ENCODE results near the gene KRTAP12-2.

KRTAP12-2 gene, protein sequence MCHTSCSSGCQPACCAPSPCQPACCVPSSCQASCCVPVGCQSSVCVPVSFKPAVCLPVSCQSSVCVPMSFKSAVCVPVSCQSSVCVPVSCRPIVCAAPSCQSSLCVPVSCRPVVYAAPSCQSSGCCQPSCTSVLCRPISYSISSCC

DNA sequence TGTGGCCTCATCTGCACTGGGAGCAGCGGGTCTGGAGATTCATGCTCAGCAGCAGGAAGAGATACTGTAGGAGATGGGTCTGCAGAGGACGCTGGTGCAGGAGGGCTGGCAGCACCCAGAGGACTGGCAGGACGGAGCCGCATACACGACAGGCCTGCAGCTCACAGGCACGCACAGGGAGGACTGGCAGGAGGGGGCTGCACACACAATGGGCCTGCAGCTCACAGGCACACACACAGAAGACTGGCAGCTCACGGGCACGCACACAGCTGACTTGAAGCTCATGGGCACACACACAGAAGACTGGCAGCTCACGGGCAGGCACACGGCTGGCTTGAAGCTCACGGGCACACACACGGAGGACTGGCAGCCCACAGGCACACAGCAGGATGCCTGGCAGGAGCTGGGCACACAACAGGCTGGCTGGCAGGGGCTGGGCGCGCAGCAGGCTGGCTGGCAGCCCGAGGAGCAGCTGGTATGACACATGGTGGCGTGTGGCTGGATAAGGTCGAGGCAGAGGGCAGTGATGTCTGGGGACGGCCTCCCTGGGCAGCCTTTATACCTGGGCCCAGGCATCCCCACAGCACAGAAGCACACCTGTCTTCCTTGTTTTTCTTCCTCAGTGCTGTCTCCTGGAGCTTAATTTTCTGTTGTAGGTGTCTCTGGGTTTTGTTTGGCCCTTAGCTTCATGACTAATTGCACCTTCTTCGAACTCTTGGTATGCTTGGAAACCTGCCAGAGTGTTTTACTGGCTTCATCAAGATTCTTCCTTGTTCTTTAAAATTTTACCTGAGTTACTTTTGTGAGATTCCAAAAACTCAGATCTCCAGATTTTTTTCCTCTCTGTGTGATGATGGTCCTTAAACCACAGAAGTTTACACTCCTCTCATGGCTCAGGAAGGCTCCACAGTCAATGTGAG lies at the start of gene KRTAP12-2:
TSS of gene KRTAP12-2 (minus strand) at position 527 of the 920 bp plus-strand sequence. CDS start at position 486, 41 bp downstream.
- no peak for DNase-seq

DNA sequence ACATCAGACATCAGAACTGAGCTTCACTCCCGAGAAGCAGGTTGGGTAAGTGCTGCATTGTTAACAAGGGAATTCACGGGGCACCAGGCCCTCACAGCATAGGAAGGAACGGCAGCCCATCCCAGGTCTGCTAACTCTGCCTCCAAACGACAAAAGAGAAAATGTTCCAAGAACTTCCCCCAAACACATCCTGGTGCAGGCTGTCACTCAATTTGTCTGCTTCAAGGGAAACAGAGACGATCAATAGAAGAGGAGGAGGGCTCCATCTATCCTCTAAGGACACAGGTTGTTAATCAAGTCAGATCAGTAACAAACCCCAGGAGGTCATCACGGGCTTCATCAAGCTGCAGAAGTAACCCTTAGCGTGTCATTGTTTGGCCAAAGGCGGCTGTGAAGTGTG lies 48.2 kb upstream of the KRTAP12-2 start:
- DNase-seq = no peak

DNA sequence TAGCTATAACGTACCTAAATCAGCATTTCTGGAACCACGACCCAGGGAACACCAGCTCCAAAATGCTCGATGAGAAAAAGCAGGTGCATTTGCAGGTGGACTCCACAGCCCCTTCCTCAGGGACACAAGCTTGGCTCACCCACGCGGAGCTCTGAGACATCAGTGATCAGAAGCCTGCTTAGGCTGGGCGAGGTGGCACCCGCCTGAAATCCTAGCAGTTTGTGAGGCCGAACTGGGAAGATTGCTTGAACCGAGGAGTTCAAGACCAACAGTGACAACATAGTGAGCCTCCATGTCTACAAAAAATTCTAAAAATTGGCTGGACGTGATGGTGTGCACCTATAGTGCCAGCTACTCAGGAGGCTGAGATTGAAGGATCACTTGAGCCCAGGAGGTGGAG lies 47.1 kb upstream of the KRTAP12-2 start:
- no peak for DNase-seq

DNA sequence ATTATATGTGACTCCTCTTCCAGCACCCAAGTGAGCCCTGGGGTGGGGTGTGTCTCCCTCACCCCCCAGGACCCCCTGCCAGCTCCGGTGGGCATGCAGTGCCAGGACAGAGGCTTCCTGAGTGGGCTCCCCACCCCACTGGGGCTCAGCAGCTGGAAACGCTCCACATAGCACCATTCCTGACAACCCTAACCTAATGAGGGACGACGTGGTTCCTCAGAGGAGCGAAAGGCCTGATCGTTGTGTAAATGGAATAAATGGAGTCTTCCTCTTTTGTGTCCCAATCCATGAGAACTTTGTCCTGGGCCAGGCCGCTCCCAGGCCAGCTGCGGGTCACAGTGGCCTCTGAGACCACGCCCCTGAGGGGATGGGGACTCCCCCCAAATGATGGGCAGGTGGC lies 46.4 kb upstream of the KRTAP12-2 start:
- DNase-seq = no peak

GRCh38 chr21:44712203-44713028 lies 45.7 kb upstream of the KRTAP12-2 start:
- DNase-seq = peak in 2 of 3 donors; percentile 24 to 35

DNA sequence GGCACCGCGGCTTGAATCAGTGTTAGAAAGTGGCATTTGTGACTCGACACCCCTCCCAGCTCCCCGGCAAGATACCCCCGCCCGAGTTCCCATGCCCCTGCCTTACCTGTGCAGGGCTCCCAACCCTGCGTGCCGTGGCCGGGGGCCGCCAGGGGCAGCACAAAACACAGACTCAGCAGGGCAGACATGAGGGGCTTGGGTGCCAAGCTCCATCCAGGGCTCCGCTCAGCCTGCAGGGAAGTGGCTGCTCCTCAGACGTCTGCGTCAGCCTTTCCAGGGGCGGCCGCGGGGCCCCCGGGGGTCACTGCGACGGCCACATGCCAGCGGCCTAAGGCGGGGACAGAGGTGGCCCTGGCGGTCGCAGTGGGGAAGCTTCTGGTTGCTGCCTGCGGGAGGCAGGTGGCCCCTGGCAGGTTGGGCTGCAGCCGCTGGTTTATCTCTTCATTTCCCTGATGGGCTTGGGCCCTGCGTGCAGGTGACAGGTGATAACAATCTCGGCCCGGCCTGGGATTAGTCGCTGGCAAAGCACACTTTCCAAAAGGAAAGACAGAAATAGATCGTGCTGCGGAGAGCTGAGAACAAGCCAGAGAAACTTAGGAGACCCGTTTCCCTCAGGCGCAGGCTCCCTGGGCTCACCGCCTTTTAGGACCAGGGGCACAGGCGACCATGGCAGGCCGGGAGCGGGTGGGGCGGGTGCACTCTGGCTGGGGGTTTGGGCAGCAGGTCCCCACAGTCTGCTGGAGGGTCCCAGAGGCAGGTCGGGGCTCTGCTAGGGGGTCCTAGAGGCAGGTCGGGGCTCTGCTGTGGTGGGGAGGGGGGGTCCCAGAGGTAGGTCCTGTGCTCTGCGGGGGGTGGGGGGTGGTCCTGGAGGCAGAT lies 44.8 kb upstream of the KRTAP12-2 start, which contains the start of gene TSPEAR:
TSS of gene TSPEAR (minus strand) at position 246 of the 876 bp plus-strand sequence. CDS start at position 188, 58 bp downstream.
- DNase-seq = no peak

DNA sequence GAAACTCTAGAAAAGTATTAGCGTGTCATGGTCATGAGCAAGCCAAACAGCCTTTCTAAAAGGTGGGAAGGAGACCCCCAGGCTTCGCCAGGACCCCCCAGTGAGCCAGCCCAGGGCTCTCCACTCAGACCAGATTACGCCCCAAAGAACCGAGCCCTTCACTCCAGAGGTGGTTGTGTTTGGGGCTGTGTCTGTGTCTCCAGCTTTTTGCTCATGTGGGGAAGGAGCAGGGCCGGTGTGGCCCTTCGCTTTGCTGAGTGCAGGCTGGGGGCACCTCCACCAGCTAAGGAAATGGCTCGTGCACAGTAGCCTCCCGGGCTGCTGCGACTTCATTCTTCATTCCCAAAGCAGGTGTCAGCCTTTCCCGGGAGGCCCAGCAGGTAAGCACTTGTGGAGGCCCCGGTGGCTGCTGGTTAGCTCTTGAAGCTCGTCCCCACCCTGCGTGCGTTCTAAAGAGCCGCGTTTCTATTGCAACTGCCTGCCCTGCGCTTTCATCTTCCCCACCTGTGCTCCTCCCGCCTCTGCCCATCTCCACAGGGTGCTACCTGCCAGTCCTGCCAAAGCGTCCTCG lies 44.1 kb upstream of the KRTAP12-2 start:
- DNase-seq = no peak

DNA sequence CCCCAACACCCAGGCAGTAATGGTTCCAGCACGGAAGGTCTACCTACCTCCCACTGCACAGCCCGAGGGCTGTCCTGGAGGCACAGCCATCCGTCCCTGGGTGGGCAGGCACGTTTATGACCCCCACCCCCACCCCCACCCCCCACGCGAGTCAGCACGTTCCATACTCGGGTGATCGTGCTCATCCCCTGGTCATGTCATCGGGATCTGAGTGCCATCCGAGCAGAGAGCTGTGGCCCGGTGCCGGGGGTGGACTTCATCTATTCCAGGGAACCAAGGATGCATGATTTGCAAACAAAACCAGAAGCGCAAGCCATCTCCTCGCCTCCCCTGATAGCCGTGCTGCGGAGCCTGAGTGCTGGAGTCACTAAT lies 43.6 kb upstream of the KRTAP12-2 start:
- DNase-seq = no peak

DNA sequence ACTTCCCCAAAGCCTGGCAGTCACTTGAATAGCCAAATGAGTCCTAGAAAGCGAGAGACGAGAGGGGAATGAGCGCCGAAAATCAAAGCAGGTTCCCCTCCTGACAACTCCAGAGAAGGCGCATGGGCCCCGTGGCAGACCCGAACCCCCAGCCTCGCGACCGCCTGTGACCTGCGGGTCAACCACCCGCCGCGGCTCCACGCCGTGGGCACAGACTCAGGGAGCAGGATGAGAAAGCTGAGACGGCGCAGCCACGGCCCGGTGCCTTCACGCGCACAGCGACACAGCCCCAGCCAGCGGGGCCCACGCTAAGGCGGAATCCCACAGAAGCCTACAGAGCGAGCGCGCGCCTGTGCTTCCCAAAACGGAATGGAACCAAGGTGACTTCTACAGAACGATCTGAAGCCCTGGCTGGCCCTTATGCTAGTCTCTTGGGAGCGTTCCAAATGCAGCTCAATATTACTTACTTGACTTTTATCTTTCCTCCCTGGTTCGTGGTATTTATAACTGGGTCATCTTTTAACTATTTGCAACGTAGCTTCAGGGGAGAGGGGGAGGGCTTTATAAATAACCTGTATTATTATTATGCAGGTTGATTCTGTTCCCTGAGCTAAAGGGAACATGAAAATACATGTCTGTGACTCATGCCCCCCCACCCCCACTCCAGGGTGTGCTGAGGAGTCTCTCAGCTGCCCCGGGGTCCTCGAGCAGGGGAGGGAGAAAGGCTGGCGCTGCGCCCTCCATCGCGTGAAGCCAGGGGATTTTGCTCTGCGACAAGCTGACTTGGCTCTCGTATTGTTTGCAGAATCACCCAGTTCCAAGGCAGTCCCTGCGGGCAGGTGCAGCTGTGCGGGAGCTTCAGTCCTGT lies 42.9 kb upstream of the KRTAP12-2 start:
- DNase-seq = peak in 2 of 3 donors; percentile 20 to 40

DNA sequence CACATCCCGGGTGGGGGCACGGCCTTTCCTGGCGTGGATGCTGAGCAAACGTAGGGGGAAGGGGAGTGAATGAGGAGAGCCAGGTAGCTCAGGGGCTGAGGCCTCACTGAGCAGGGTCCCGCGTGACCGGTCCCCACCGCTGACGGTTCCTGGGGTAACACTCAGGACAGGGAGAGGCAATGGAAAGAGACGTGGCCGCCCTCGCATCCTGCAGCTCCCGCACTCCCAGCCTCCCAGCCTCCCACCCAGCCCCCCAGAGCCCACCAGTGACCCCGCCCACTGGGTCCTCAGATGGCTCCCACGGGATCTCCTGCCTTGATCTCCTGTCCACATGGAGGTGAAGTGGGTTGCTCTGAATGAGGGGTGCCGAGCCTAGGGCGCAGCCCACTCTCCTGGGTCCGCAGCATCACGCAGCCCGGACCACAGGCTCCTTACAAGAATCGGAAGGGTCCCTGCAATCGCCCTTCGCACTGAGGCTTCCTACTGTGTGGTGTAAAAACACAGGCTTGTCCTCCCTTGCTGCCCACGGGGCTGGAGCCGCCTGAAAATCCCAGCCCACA lies 42.2 kb upstream of the KRTAP12-2 start:
- DNase-seq = peak; percentile 63 to 76 (median 71)

- DNase-seq = no peak
Observed at GRCh38 chr21:44708213-44708865, 41.6 kb upstream of the KRTAP12-2 start.

DNA sequence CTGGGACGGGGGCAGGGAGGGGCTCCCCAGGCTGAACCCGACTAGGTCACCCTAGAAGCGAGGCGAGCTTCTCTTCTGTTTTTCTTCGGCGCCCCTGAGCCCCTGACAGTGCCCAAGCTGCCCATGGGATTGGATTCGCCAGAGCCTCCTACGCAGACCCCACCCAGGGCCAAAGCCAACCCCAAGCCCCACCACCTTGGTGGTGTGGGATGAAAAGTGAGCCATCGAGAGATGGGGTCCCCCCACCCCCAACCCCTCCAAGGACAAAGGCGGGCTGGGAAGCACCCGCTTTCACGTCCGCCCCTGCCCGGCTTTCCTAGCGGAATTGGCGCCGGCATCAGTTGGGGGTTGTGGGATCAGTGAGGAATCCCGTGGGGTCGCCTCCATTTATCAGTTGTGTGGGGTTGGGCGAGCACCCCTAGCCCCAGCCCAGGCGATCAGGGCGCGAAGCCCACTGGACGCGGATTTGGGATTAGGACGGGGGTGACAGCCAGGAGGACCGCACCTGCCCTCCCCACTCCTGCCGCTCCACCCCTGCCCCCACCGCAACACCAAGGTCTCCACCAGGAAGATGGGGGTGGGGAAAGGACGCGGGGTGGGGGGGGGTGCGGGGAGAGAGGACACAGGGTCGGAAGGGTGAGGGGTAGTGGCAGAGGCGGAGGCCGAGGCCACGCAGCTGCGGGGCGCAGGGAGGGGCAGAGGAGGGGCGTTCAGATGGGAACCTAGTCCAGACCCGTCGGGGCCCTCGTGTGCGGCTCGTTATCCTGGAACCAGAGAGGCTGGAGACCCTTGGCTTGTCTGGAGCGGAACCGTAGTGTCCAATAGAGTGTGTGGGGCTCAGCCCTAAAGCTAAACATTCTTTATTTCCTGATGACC lies 40.2 kb upstream of the KRTAP12-2 start:
- no peak for DNase-seq

DNA sequence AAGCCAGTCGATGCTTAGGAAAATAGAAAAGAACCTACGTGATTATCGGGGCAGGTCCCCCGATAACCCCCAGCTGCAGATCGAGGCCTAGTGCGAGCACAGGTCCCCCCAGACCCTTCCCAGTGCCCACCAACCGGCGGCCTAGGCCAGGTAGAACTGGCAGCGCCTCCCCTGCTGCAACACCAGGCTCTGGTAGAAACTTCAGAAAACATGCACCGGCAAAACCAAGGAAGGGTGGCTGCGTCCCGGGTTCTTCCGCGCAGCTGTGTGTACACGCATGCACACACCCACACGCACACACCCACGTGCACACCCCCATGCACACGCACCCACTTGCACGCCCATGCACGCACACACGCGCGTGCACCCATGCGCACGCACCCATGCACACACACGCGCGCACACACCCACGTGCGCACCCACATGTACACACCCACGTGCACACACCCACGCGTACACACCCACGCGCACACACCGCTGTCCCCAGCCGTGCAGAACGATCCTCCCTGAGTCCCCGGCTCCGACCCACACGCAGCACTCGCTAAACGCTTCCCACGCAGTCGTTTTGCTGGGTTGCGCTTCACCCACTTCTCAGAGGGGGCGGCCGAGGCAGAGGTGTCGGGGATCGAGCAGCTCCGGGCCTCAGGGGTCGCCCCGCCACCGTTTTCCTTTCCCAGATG lies 39.4 kb upstream of the KRTAP12-2 start:
- DNase-seq = no peak

DNA sequence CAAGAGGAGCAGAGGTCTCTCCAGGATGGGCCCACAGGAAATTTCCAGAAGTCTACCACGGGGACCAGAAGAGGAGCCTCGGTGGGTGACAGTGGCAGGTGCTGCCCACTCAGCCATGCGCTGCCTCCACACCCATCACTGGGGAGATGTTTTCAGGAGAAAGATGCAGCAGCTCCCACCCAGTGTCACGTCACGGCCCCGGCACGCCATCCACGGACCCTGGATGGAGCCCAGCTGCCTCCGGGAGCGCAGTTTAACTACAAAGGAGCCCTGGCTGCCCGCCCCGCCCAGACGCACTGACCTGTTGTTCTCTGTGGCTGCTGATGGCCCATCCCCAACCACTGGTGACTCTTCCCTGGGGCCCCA lies 37.9 kb upstream of the KRTAP12-2 start:
- DNase-seq = no peak

- DNase-seq = no peak
Observed at GRCh38 chr21:44703731-44704635, 37.3 kb upstream of the KRTAP12-2 start.

- DNase-seq = no peak
Observed at GRCh38 chr21:44702973-44703730, 36.4 kb upstream of the KRTAP12-2 start.

Measured in suppressor macrophage treated with lipopolysaccharide for 1 hour (primary cell).